Spleen (tissue), 7 donors: Measurements from ENCODE around the gene GNA14.

Experiments used
- POLR2AphosphoS5 ChIP-seq, 3 donors: sonication (generic); formaldehyde crosslinking; IDR thresholded peaks; one replicate each; pipeline ENCODE4 v1.5.1; 2017; ENCODE audit warnings: antibody characterized with exemption in 3 of 3
- TF ChIP-seq, protein P1 (sequence below), 11 experiments: fragments of 200-600 bp in 7 of 11; fragments of 450-650 bp in 4 of 11; sonication (generic) in 4 of 11; IDR thresholded peaks in 8 of 11; conservative IDR thresholded peaks in 3 of 11; 1 replicate in 7 of 11; 2 replicates in 4 of 11; pipeline versions ENCODE4 v1.4.0 to v1.8.0; 2016 to 2021; ENCODE audit warnings: antibody characterized with exemption in 11 of 11, inconsistent platforms in 4 of 11, mild to moderate bottlenecking in 1 of 11
- donor health status: DM: no; HTN: no; CAD: no; lungs with moderate emphysema.
- donor health status: DM: no; HTN: no; CAD: no.
- donor health status: DM: no; HTN: no; CAD: no.

DNA sequence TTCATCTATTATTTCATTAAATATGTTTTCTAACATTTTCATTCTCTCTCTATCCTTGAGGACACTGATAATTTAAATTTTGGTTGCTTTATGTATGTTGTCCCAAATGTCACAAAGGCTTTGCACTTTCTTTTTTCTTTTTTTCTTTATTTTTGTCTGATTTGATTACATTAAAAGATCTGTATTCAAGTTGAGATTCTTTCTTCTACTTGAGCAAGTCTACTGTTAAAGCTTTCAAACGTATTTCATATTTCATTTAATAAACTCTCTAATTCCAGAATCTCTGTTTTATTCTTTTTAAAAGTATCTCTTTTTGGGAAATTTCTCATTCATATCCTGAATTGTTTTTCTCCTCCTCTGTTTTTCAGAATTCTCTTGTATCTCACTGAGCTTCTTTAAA lies 106.5 kb downstream of the GNA14 start:
- TF ChIP-seq, protein P1, sequence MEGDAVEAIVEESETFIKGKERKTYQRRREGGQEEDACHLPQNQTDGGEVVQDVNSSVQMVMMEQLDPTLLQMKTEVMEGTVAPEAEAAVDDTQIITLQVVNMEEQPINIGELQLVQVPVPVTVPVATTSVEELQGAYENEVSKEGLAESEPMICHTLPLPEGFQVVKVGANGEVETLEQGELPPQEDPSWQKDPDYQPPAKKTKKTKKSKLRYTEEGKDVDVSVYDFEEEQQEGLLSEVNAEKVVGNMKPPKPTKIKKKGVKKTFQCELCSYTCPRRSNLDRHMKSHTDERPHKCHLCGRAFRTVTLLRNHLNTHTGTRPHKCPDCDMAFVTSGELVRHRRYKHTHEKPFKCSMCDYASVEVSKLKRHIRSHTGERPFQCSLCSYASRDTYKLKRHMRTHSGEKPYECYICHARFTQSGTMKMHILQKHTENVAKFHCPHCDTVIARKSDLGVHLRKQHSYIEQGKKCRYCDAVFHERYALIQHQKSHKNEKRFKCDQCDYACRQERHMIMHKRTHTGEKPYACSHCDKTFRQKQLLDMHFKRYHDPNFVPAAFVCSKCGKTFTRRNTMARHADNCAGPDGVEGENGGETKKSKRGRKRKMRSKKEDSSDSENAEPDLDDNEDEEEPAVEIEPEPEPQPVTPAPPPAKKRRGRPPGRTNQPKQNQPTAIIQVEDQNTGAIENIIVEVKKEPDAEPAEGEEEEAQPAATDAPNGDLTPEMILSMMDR (IDR thresholded peaks at IDR 0.05 in 8 of 11, conservative IDR thresholded peaks at IDR 0.05 in 3 of 11) = no peak
- no peak for TF ChIP-seq POLR2AphosphoS5 (IDR thresholded peaks at IDR 0.05)
